Stimulated activated naive CD4-positive, alpha-beta T cell treated with Interleukin-2 at 50 U/mL for 16 hours (primary cell): Measurements from ENCODE around the gene TLE4.
A peak's percentile ranks its signal among the peaks of the same experiment; 100 is the strongest.
"Not testable (repeated sequence)": the region's sequence is repeated elsewhere in the genome, so short reads cannot be mapped to it uniquely, and the experiment has no call there.

Experiments used
- DNase-seq: peaks from one replicate; lab custom pipeline; 2025; lab: John Stamatoyannopoulos, UW

TLE4 gene

DNA sequence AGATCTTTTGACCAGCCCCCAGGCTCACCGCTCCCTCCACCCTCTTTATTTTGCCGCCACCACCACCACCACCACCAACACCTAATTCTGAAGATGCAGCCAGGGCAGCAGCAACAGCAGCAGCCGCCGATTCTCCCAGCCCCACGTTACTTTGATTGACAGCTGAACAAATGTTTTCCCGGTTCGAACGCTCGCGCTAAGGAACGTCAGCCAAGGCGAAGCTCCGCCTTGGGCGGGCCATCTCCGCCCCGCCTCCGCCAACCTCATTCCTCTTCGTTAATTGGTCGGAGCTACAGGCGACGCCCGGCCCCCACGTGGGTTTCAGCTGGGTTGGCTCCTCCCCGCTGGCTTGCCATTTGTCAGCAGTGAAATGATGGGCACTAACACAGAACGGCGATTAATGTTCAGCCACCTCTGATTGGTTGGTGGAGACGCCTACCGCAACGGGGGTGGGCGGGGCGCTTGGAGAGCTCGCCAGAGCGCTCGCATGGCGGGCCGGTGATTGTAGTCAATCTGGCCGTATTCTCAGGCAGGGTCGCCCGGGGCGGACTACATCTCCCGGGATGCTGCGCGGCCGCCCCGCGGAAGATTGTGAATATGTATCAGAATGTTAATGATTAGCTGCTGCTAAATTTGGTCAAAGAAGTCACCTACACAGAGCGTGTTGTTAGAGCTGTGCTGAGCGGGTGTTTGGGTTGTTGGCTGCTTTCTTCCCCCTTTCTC, at the start of gene TLE4:
Gene TLE4 (plus strand): TSS at position 657 of the 723 bp plus-strand sequence. CDS start 826 bp downstream, outside the sequence.
- DNase-seq: peak; percentile 100

DNA sequence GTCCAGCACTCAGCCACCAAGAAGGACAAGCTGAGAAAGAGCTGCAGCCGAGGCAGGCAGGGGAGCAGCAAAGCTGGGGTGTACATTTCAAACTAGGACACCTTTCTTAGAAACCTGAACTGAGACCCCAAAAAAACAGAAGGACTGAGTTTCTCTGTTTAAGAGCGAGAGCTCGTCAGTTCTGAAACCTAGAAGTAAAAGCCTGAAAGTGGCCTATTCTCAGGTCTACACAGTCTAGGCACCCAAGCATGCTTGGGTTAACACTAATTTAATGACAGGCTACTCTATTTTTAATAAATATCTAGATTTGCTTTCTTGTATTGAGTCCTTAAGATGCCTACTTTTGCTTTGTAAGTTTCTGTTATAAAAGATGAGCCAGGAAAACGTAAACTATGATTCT, 49.0 kb upstream of the TLE4 start:
- no peak for DNase-seq

DNA sequence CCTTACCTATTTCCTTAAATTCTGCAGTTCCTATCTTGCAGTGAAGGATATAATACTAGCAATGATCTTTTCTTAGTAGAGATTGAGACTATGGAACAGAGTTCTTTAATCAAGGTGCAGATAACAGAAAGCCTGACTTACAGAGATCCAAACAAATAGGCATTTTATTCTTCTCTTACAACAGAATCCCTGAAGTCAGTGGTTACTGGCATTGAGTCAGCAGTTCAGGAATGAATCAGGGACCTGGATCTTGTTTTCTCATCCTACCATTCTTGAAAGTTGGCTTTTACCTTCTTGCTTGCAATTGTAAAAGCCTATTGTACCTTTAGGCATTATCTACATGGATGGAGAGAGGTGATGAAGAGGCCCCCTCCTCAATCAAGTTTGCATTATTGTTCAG, 47.5 kb upstream of the TLE4 start:
- no peak for DNase-seq

DNA sequence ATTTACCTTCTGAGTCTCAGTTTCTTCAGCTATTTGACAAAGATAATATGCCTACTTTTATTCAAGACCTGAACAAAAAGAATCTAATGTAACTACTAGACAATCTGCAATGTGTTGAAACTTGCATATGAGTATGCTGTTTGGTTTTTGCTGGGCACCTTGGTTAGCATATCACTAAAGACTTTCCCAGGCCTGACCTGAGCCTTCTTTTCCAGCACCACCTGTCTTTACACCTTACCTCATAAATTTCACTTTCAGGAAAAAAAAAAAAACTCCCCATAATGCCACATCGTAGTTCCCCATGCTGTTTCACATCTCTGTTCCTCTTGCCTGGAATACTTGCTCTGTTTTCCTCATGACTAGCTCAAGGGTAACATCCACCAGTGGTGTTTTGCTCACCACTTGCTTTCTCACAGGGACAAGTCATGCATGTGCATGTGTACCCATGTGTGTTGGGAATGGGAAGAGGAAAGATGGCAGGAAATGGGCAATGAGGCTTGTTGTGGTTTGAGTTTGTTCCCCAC, 45.6 kb upstream of the TLE4 start:
- no peak for DNase-seq

DNA sequence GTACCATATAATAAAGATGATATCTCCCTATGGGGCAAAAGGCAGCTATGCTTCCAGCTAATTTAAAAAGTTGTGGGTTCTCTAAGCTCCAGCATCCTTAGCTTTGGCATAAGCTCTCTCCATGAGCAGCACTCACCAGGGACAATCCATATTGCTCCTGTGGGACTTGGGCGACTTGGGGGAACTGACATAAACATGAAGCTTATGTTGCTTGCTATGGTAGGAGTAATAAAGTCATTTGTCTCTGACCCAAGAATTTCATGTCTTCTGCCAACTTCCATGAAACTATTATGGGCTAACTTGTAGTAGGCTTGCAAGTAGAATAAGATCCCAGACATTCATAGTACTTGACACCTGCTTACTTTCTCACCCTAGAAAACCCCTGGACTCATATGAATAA, 36.2 kb upstream of the TLE4 start:
- DNase-seq: no peak

DNA sequence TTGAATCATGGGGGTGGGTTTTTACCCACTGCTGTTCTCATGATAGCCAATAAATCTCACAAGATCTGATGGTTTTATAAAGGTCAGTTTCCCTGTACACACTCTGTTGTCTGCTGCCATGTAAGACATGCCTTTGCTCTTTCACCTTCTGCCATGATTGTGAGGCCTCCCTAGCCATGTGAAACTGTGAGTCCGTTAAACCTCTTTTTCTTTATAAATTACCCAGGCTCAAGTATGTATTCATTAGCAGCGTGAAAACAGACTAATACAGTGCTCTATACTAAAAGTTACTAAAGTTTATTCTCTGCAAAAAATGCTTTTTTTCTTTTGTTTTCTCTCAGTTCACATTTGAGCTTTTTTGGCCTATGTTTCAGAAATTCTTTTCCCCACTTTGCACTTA, 33.9 kb upstream of the TLE4 start:
- no peak for DNase-seq

DNA sequence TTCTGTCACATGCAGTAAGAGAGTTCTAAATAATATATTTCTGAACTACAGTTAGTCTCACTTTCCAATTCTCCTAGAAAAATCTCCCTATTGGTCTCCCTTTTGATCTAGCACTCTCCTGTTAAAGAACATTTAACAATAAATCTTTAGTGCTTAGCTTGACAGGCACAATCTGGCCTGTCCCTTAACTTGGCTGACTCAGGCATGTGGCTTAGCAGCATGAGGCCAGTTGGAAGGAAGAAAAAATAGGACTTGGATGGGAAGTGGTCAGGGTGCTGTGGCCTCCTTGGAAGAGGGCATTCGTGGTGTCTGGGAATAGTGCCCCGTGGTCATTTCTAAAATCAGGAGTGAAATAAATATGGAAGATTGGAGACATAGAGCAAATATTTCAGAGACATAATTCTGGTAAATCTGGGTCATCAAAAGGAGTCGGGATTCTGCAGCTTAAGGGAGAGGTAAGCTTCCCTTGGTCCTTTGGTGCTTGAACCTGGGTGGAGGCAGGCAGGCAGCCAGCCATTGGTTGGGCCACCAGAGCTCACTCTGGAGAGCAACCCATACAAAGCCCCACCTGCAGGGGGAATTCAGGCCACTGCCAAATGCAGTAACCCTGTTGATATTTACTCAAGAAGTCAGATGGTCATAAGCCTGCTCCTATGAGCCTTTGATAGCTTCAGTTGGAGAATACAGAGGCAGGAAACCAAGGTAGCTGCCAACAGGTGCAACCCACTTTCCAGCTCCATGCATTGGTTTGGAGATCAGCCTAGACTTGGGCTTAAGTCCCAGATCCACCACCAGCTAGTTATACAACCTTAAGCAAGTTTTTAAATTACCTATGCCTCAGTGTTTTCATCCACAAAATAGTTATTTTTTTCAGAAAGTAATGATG, 28.8 kb upstream of the TLE4 start:
- DNase-seq: no peak

DNA sequence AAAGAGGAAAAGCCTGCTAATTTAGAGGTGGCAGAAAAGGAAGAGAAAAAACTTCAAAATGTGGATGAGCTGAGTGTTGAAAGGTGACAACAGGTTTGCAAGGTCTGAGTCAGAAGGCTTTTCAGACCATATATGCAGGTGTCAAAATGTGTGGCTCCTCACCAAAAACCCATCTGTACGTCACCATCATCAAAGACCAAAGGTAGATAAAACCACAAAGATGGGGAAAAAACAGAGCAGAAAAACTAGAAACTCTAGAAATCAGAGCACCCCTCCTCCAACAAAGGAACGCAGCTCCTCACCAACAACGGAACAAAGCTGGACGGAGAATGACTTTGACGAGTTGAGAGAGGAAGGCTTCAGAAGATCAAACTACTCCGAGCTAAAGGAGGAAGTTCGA, 27.4 kb upstream of the TLE4 start:
- not testable (repeated sequence) for DNase-seq

DNA sequence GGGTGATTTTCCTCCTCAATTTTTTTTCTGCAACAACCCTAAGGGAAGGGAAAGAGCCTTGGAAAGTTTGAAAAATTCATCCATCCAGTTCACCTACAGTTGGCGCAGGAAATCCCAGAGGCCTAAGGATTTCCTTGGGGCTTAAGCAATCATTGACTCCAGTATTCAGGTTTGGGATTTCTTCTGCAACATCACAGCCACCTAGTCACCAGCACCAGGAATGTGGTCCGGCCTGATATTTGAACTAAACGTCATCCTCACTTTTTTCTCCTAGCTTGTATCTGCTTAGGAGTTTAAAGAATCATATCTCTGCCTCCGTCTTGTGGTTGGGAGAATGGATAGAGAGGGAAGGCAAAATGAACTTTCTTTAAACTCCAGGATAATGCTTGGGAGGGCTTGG, 20.2 kb upstream of the TLE4 start:
- no peak for DNase-seq

DNA sequence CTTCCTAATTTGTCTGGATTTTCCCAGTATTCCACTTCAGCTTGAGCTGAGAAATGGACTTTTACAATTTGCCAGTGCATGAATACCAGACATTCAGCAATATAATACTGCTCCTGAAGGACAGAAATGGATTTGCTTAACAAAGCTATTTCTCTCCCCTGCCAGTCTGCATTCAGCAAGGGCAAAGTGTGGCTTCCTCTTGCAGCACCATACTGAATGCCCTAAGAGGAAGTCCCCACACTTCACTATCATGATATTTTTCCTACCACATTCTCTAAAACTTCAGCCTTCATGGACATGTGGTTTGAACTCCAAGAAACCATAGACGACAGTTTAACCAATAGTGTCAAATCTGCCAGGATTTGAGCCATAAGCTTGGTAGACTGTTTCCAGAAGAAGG, 19.8 kb upstream of the TLE4 start:
- no peak for DNase-seq

DNA sequence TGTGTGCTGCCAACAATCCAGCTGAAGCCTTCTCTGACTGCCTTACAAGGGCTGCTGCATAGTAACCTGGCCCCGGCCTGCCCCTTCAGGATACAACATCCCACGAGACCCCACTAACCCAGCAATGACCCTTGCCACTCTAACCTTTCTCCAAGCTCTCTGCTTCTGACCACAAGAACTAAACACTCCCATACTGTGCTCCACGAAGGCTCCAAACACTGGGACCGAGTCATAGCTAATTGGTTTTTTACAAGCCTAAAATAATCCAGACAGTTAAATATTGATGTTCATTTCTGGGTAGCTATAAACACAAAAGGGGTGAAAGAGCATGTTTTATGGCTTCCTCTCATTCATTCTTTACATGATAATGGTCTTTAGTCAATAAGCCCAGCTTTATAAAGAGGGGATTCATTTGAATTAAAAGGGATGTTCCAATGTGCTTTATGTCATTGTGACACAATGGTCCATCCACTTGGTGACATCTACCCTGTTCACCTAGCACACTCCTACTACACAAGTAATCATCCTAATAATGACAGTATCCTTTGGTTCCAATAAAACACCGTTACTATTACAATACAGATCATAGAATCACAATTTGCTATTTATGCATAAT, 16.2 kb upstream of the TLE4 start:
- DNase-seq: no peak

DNA sequence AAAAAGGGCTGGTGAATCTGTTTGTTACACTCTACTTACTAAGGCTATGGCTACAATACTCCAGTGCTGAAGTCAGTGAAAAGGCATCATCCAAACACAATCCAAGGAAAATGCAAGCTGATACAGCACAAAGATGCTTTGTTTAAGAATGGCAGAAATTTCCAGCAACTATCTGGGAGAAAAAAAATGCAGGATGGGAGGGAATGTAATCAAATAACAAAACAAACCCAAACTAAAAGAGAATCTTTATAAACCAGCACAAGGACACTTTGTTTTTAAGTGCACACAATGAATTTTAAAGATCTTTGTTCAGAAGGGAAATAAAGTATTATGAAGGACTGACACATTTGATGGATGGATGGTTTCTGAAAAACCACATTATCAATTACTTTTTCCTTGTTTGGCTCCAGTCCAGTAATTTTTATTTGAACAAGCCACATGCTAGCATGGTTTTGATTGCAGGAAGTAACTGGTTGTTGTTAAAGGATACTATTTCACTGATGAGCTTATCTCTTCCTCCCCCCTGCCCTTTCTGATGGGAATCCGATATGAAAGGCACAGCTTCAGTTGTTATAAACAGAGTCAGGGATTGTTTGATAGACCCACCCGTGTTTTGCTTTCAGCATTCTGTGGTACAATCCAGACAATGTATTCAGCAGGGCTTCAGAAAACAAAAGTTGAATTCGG, 12.1 kb upstream of the TLE4 start:
- DNase-seq: no peak

DNA sequence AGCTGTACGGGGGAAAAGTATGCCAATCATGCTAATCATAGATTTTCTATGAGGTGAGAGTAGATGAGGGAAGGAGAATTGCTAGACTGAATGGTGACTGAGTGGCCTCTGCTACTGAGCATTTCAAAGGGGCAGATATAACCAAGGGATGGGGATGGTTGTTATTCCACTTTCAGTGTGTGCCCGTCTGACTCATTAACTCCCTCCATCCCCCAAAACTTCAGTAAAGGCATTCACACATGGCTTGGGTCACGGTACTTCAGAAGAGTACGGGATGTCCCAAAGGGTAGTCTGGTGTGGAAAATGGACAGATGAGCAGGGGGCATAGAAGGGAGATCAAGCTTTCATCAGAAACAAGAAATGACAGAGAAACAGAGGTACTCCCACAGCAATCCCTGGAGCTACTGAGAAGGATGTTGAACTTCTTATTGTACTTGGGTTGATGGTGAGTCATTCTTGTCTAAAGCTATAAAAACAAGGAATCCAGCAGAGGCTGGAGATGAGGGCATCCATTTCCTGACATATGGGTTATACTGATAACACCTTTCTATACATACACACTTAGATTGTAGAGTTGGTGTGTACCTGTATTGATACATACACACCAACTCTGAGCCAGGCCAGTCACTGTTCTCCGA, 8.9 kb upstream of the TLE4 start:
- no peak for DNase-seq

DNA sequence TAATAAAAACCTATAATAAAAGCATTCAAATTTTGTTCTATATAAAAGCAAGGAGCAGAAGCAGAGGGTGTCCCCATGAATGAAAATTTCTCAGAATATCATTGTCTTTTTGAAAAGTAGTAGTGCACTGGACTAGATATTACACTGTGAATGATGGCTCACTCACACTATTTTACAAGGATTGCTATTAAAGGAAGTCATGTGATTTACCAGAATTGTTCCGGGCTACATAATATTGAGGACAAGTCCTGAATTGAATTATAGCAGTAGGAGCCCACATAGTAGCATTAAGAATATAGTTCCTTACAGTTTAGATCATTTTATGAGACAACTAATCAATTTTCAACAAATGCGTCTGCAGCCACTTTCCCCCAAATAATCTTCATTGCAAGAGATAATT, 7.7 kb upstream of the TLE4 start:
- no peak for DNase-seq

DNA sequence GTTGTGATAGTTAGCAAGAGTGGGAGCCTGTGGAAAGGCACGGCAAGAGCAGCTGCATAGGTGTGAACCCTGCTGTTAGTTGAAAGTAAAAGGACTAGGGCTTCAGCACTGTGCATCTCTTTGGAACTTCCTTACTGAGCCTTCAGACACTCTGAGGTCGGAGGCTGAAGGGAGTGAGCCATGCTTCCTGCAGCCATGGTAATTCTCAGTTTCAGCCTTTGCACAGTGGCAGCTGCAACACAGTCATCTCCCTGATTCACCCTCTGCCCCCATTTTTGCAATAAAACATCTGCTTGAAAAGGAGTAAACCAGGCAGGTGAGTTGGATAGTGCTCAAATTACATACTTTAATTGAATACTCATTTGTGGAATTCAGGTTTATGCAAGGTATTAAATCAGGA, 6.5 kb upstream of the TLE4 start:
- no peak for DNase-seq

DNA sequence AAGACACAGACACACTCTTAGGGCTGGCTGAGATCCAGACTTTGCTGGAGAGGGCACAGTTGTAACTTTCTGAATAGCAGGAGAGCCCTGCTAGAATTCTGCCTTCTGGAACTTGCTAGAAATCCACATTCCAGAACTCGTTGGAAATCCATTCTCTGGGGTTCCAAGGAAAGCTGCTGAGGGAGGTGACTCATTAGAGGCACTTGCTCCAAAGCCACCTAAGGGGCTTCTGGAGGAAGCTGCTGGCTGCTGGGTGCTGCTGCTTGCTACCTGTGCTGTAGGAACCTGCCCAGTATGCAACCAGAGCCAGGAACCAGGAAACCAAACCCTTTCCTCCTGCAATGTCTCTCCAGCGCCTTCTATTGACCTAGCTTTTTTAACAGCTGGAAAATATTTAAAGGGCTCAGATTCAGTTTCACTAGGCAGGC, 4.1 kb upstream of the TLE4 start:
- DNase-seq: no peak

DNA sequence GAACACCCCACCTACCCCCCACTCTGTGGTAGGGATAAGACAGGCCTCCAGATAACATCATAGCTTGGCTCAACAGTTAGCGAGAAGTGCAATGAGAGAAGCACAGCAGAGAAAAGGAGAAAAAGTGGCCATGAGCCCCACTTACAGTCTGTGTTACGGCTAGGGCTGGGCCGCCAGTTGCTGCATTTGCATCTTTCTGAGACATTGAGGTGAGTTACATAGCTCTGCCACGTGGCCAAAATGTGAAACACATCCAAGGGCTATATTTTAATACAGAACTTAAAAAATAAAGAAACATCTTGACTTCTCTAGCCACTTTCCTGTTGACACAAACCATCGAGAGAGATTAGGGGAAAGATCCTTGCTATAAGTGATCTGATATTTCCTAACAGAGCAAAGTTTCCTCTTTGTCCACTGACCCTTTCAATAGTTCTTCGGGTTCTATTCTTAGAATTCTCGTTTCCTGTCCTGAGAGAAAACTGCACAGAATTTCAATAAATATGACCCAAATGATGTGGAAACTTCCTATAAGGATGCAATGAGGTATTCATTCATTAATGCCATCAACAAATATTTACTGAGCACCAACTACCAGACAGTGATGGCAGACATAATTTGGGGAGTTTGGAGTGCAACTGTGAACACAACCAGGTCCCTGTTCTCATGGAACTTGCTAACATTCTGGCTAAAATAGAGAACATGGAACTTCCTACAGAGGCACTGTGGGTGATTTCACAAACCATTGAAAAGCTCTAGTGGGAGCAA, 3.2 kb upstream of the TLE4 start:
- no peak for DNase-seq

DNA sequence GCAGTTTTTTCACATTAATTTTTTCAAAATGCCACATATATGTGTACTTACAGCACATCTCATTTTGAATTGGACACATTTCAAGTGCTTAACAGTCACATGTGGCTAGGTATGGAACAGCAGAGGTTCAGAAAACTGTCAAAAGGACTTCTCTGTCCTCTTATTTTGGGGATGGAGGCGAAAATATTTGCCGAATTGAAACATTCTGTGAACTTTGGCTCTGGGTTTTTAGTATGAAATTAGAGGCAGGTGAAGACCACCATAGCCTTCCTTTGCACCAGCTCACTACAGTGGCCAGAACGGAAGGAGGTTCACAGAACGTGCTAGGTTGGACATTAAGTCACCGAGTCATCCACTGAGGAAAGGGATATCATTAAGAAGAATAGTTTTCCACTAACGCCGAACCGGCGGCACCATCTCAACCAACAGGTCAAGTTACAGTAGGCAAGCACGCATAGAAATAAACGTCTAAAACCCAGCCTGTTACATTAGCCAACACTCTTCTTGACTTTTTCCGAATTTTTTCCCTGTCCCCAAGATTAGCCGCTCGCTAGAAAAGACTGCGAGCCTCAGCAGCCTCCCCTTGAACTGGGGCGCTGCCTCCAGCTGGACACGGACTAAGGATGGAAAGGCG, 1.8 kb upstream of the TLE4 start:
- no peak for DNase-seq

DNA sequence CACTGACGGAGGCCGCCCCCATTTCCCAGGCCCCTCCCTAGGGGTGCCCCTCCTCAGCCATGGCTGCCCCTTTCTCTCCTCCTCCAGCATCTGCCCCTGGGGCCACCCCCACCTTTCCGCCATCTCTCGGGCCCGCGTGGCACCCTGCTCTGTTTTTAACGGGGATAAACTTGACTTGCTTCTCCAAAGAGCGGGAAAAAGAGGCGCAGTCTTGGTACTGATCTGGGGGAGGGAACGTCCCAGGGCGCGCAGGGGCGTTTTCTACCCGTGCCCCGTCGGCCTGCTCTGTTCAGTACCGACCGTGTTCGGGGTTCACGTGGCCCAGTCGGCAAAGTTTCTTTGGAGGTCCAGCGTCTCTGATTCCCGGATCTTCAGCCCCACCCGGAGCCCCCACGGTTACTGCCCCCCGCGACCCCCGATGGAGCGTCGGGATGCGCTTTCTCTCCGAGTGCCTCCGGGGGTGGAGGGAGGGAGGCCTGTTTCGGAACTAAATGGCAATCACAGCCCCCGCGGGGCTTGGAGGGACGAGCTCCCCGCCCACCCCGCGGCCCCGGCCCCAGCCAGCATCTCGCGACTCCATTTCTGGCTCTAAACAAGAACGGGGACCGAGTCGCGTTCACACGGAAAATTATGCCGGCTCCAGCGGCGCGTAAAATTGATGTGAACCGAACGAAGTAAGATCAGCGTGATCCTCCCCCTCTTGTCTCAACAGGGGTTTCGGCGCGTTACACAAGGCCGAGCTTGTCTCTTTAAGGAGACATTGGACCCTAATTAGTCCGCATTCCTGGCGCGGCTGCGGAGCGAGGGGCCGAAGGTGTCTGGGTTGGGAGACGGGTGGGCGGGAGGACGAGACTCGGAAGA, 1.1 kb upstream of the TLE4 start:
- peak; percentile 51 for DNase-seq
